Measurements from ENCODE around the gene MCCC2.

- no peak for TF ChIP-seq POU2F2 (IDR thresholded peaks at IDR 0.05; ENCODE audit: low read depth, low read length)
- TF ChIP-seq POLR2AphosphoS5 (IDR thresholded peaks at IDR 0.05; ENCODE audit: low read depth, low read length), result no peak
- no peak for TF ChIP-seq POLR2A (IDR thresholded peaks at IDR 0.05; ENCODE audit: low read depth, low read length)
- TF ChIP-seq SPI1 (IDR thresholded peaks at IDR 0.05; ENCODE audit: low read depth, low read length), result no peak
Observed at GRCh38 chr5:71695071-71695470, 107.9 kb downstream of the MCCC2 start.

Data from GM12891 (cell line).